GM12801 (cell line): ENCODE measurements around the gene FGF12.

Source experiments
- CTCF ChIP-seq: IDR thresholded peaks from one replicate; pipeline ENCODE4 v1.5.1; 2011; ENCODE audit warnings: control low read depth; ENCODE audit not compliant: insufficient read length; ENCODE audit errors: extremely low read depth

Gene FGF12

GRCh38 chr3:192514081-192514753, 213.1 kb downstream of the FGF12 start:
- no peak for TF ChIP-seq CTCF

- TF ChIP-seq CTCF, result no peak
Measured at GRCh38 chr3:192505731-192506130, 221.6 kb downstream of the FGF12 start.

GRCh38 chr3:192501401-192501800, 225.9 kb downstream of the FGF12 start:
- TF ChIP-seq CTCF, result no peak

GRCh38 chr3:192496905-192497587, 230.3 kb downstream of the FGF12 start:
- no peak for TF ChIP-seq CTCF

- TF ChIP-seq CTCF, result no peak
Measured at GRCh38 chr3:192494174-192494573, 233.2 kb downstream of the FGF12 start.

- no peak for TF ChIP-seq CTCF
Measured at GRCh38 chr3:192490720-192491119, 236.6 kb downstream of the FGF12 start.

- TF ChIP-seq CTCF, result no peak
Measured at GRCh38 chr3:192489579-192489978, 237.8 kb downstream of the FGF12 start.
